Measurements from ENCODE around the gene OR52E8.

The OR52E8 gene

GRCh38 chr11:5857590-5857989 is at the start of gene OR52E8:
Gene OR52E8, minus strand, starts transcription at chr11:5857690. Its CDS starts 0 bp downstream, at chr11:5857690.
- no peaks in the 10 kb centered on the region for H3K4me1 Mint-ChIP-seq
- ATAC-seq (replicated peaks; ENCODE audit: extremely low read depth, poor library complexity, severe bottlenecking) (no peak), DNase-seq (ENCODE audit: low spot score in 2 of 2) (no peak)
- peaks cover 43% of the 10 kb centered on the region for H3K27me3 Mint-ChIP-seq
- H3K27ac Mint-ChIP-seq (ENCODE audit: low read depth), result no peak within 1 kb of the TSS
- no peak within 1 kb of the TSS for H3K4me3 Mint-ChIP-seq
- no peaks in the 10 kb centered on the region for H3K36me3 Mint-ChIP-seq (ENCODE audit: insufficient read depth)
- no peaks in the 10 kb centered on the region for H3K9me3 Mint-ChIP-seq

DNA sequence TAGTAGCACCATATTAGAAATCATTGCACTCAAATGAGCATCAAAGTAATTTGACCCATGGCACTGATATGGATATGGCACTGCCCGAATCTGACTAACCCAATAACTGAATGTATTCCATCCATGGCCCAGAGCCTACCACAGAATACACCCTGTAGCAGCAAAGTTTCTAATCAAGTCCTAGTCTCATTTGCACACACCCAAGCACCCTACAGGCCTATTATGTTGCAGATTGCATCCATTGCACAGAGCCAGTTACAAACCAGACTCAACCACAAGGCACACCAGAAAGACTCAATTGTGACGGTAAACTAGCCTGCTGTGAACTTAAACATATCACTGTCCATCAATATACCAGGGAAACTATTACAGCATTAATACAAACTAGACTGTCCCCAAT is 42.0 kb upstream of the OR52E8 start:
- H3K36me3 Mint-ChIP-seq (ENCODE audit: insufficient read depth), result no peaks in the 10 kb centered on the region
- no peak overlapping the region for H3K4me3 Mint-ChIP-seq
- ATAC-seq (replicated peaks; ENCODE audit: extremely low read depth, poor library complexity, severe bottlenecking) (no peak), DNase-seq (ENCODE audit: low spot score in 2 of 2) (no peak)
- no peaks in the 10 kb centered on the region for H3K9me3 Mint-ChIP-seq
- H3K27me3 Mint-ChIP-seq, result peaks cover 14% of the 10 kb centered on the region
- H3K27ac Mint-ChIP-seq (ENCODE audit: low read depth), result no peak overlapping the region
- H3K4me1 Mint-ChIP-seq, result no peaks in the 10 kb centered on the region

GRCh38 chr11:5892908-5893307 is 35.4 kb upstream of the OR52E8 start, which contains the start of gene OR52E5:
Gene OR52E5, plus strand, starts transcription at chr11:5893208. Its CDS starts 7,569 bp downstream, at chr11:5900777.
- ATAC-seq (replicated peaks; ENCODE audit: extremely low read depth, poor library complexity, severe bottlenecking), result no peak
- no peaks in the 10 kb centered on the region for H3K9me3 Mint-ChIP-seq

DNA sequence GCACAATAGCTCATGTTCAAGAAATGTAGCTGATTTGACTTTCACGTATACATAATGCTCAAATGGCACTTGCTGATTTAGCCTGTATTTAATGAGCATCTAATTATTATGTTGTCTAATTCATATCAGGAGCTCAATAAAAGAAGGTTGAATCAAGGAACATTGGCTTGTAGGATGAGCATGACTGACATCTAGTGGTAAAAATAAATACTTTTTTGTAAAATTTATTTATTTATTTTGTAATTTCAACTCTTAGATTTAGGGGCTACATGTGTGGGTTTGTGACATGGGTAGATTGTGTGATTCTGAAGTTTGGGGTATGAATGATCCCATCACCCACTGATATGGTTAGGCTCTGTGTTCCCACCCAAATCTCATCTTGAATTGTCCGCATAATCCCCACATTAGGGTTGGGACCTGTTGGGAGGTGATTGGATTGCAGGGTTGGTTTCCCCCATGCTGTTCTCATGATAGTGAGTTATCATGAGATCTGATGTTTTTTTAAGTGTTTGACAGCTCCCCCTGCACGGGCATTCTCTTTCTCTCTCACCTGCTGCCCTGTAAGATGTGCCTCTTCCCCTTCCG is 33.8 kb upstream of the OR52E8 start:
- DNase-seq (ENCODE audit: low spot score in 2 of 2) (no peak), ATAC-seq (replicated peaks; ENCODE audit: extremely low read depth, poor library complexity, severe bottlenecking) (no peak)
- no peaks in the 10 kb centered on the region for H3K9me3 Mint-ChIP-seq
- peaks cover 27% of the 10 kb centered on the region for H3K27me3 Mint-ChIP-seq
- no peaks in the 10 kb centered on the region for H3K4me1 Mint-ChIP-seq
- H3K27ac Mint-ChIP-seq (ENCODE audit: low read depth), result no peak overlapping the region
- H3K36me3 Mint-ChIP-seq (ENCODE audit: insufficient read depth), result peaks cover 2% of the 10 kb centered on the region
- H3K4me3 Mint-ChIP-seq, result no peak overlapping the region

More at GRCh38 chr11:5892908-5893307, 35.4 kb upstream of the OR52E8 start, which contains the start of gene OR52E5:
- Mint-ChIP-seq H3K27ac (ENCODE audit: low read depth) (no peak within 1 kb of the TSS), H3K4me3 (no peak within 1 kb of the TSS), H3K4me1 (no peaks in the 10 kb centered on the region), H3K27me3 (peaks cover 14% of the 10 kb centered on the region), H3K36me3 (ENCODE audit: insufficient read depth) (peaks cover 2% of the 10 kb centered on the region)
- DNase-seq (ENCODE audit: low spot score in 2 of 2), result no peak

GRCh38 chr11:5887661-5888060 is 30.2 kb upstream of the OR52E8 start:
- no peak for DNase-seq (ENCODE audit: low spot score in 2 of 2)
- H3K4me3 Mint-ChIP-seq, result no peak overlapping the region
- peaks cover 27% of the 10 kb centered on the region for H3K27me3 Mint-ChIP-seq
- ATAC-seq (replicated peaks; ENCODE audit: extremely low read depth, poor library complexity, severe bottlenecking), result no peak
- H3K9me3 Mint-ChIP-seq, result no peaks in the 10 kb centered on the region
- no peak overlapping the region for H3K27ac Mint-ChIP-seq (ENCODE audit: low read depth)
- H3K36me3 Mint-ChIP-seq (ENCODE audit: insufficient read depth), result no peaks in the 10 kb centered on the region
- H3K4me1 Mint-ChIP-seq, result no peaks in the 10 kb centered on the region

- H3K9me3 Mint-ChIP-seq, result no peaks in the 10 kb centered on the region
- no peak overlapping the region for H3K27ac Mint-ChIP-seq (ENCODE audit: low read depth)
- ATAC-seq (replicated peaks; ENCODE audit: extremely low read depth, poor library complexity, severe bottlenecking), result no peak
- H3K4me1 Mint-ChIP-seq, result no peaks in the 10 kb centered on the region
- H3K36me3 Mint-ChIP-seq (ENCODE audit: insufficient read depth), result no peaks in the 10 kb centered on the region
- DNase-seq (ENCODE audit: low spot score in 2 of 2), result no peak
- peaks cover 27% of the 10 kb centered on the region for H3K27me3 Mint-ChIP-seq
- no peak overlapping the region for H3K4me3 Mint-ChIP-seq
Observed at GRCh38 chr11:5887172-5887571, 29.7 kb upstream of the OR52E8 start.

- Mint-ChIP-seq H3K27ac (ENCODE audit: low read depth) (no peak overlapping the region), H3K36me3 (ENCODE audit: insufficient read depth) (no peaks in the 10 kb centered on the region), H3K27me3 (peaks cover 9% of the 10 kb centered on the region), H3K4me3 (no peak overlapping the region), H3K9me3 (no peaks in the 10 kb centered on the region), H3K4me1 (no peaks in the 10 kb centered on the region)
- ATAC-seq (replicated peaks; ENCODE audit: extremely low read depth, poor library complexity, severe bottlenecking) (no peak), DNase-seq (ENCODE audit: low spot score in 2 of 2) (no peak)
Observed at GRCh38 chr11:5881756-5882155, 24.3 kb upstream of the OR52E8 start.

GRCh38 chr11:5880329-5880728 is 22.8 kb upstream of the OR52E8 start, which contains the start of gene OR52E4:
Gene OR52E4, plus strand, starts transcription at chr11:5880629. Its CDS starts 3,664 bp downstream, at chr11:5884293.
- H3K4me3 Mint-ChIP-seq, result no peak within 1 kb of the TSS
- H3K27ac Mint-ChIP-seq (ENCODE audit: low read depth), result no peak within 1 kb of the TSS
- H3K27me3 Mint-ChIP-seq, result peaks cover 8% of the 10 kb centered on the region
- no peak for ATAC-seq (replicated peaks; ENCODE audit: extremely low read depth, poor library complexity, severe bottlenecking)
- no peaks in the 10 kb centered on the region for H3K36me3 Mint-ChIP-seq (ENCODE audit: insufficient read depth)
- DNase-seq (ENCODE audit: low spot score in 2 of 2), result no peak
- H3K9me3 Mint-ChIP-seq, result no peaks in the 10 kb centered on the region
- no peaks in the 10 kb centered on the region for H3K4me1 Mint-ChIP-seq

DNA sequence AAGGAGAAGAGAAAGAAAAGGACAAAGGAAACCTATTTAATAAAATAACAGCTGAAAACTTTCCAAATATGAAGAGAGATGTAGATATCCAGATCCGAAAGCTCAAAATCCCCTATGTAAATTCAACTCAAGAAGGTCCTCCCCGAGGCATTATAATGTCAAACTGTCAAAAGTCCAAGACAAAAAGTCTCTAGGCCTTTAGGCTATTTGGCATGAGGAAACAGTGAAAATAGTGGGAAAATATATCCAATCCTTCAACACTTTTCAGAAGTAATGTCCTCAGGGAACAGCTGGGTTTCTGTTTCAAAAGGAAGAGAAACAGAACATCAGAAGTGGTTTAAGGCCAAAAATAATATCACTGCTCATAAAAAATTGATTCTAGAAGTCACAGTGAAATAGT is 21.1 kb upstream of the OR52E8 start:
- Mint-ChIP-seq H3K27me3 (peaks cover 18% of the 10 kb centered on the region), H3K4me3 (no peak overlapping the region), H3K9me3 (no peaks in the 10 kb centered on the region), H3K4me1 (no peaks in the 10 kb centered on the region), H3K36me3 (ENCODE audit: insufficient read depth) (no peaks in the 10 kb centered on the region), H3K27ac (ENCODE audit: low read depth) (no peak overlapping the region)
- DNase-seq (ENCODE audit: low spot score in 2 of 2) (no peak), ATAC-seq (replicated peaks; ENCODE audit: extremely low read depth, poor library complexity, severe bottlenecking) (no peak)

- DNase-seq (ENCODE audit: low spot score in 2 of 2) (no peak), ATAC-seq (replicated peaks; ENCODE audit: extremely low read depth, poor library complexity, severe bottlenecking) (no peak)
- Mint-ChIP-seq H3K4me3 (no peak overlapping the region), H3K36me3 (ENCODE audit: insufficient read depth) (no peaks in the 10 kb centered on the region), H3K27ac (ENCODE audit: low read depth) (no peak overlapping the region), H3K9me3 (no peaks in the 10 kb centered on the region), H3K27me3 (peaks cover 36% of the 10 kb centered on the region), H3K4me1 (no peaks in the 10 kb centered on the region)
Observed at GRCh38 chr11:5865826-5866225, 8.3 kb upstream of the OR52E8 start.

DNA sequence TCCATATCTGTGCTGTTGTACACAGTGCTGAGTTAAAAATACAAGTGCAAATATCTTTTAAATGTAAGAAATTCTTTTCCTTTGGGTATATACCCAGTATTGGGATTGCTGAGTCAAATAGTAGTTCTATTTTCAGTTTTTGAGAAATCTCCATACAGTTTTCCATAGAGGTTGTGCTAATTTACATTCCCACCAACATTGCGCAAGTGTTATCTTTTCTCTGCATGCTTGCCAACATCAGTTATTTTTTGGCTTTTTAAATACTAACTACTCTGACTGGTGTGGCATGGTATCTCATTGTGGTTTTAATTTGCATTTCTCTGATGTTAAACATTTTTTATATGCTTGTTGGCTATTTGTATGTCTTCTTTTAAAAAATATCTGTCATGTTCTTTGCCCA is 6.5 kb downstream of the OR52E8 start:
- no peak overlapping the region for H3K27ac Mint-ChIP-seq (ENCODE audit: low read depth)
- no peaks in the 10 kb centered on the region for H3K36me3 Mint-ChIP-seq (ENCODE audit: insufficient read depth)
- ATAC-seq (replicated peaks; ENCODE audit: extremely low read depth, poor library complexity, severe bottlenecking) (no peak), DNase-seq (ENCODE audit: low spot score in 2 of 2) (no peak)
- H3K9me3 Mint-ChIP-seq, result no peaks in the 10 kb centered on the region
- no peaks in the 10 kb centered on the region for H3K4me1 Mint-ChIP-seq
- peaks cover 40% of the 10 kb centered on the region for H3K27me3 Mint-ChIP-seq
- H3K4me3 Mint-ChIP-seq, result no peak overlapping the region

GRCh38 chr11:5847711-5848110 is 9.8 kb downstream of the OR52E8 start:
- no peaks in the 10 kb centered on the region for H3K4me1 Mint-ChIP-seq
- H3K27ac Mint-ChIP-seq (ENCODE audit: low read depth), result no peak overlapping the region
- no peak for ATAC-seq (replicated peaks; ENCODE audit: extremely low read depth, poor library complexity, severe bottlenecking)
- no peaks in the 10 kb centered on the region for H3K9me3 Mint-ChIP-seq
- DNase-seq (ENCODE audit: low spot score in 2 of 2), result no peak
- no peak overlapping the region for H3K4me3 Mint-ChIP-seq
- peaks cover 16% of the 10 kb centered on the region for H3K27me3 Mint-ChIP-seq
- H3K36me3 Mint-ChIP-seq (ENCODE audit: insufficient read depth), result no peaks in the 10 kb centered on the region

DNA sequence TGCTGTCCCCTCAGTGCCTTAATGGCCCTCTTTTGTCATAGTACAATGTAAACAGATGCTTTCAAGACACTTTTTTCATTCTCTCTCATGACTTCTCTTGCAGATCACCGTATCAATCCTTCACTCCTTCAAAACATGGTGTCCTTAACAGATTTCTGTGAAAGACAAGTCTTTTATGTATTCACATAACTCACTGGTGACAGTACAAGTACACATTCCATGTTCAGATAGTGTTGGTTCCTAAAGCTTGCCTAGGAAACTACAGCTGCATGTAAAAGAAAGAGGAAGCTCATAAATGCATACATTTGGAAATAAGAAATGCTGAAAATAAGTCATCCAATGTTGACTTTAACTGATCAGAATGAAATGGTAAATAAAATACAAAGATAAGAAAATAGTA is 10.8 kb downstream of the OR52E8 start:
- peaks cover 12% of the 10 kb centered on the region for H3K27me3 Mint-ChIP-seq
- H3K4me3 Mint-ChIP-seq, result no peak overlapping the region
- H3K9me3 Mint-ChIP-seq, result no peaks in the 10 kb centered on the region
- ATAC-seq (replicated peaks; ENCODE audit: extremely low read depth, poor library complexity, severe bottlenecking) (no peak), DNase-seq (ENCODE audit: low spot score in 2 of 2) (no peak)
- no peaks in the 10 kb centered on the region for H3K36me3 Mint-ChIP-seq (ENCODE audit: insufficient read depth)
- no peaks in the 10 kb centered on the region for H3K4me1 Mint-ChIP-seq
- no peak overlapping the region for H3K27ac Mint-ChIP-seq (ENCODE audit: low read depth)
